GM19239 (cell line): Measurements from ENCODE around the gene MAP7.

Experiments used
- DNase-seq: peaks from one replicate; pipeline ENCODE4 v3.0.0; 2011; ENCODE audit warnings: low spot score; ENCODE audit not compliant: insufficient read length
- FAIRE-seq: peaks from 2 replicates; lab custom pipeline; 2011; peaks lifted over from hg19 to GRCh38; lab: Jason Lieb, UNC

MAP7 gene

DNA sequence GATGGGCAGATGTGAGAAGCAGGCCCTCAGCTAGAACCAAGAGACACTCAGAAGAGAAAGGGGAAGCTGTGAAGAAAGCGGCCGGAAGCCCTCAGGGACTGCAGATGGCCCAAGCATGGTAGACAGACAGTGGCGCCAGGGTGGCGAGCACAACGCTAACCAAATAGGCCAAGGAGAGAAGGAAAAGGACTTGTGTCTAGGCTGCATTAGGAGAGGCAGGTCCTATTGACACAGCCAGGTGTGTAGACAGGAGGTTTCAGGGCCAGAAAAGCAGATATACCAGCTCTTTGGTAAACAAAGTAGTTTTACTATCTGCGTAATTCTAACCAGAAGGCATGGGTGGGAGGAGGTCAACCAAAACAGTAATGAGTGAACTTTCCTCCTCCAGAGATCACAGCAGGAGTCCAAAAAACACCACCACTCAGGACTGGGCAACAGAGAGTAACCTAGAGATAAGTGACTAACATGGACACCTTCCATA, 15.8 kb upstream of the MAP7 start:
- DNase-seq = no peak
- FAIRE-seq = no peak

- no peak for DNase-seq
- FAIRE-seq = no peak
These were observed 14.0 kb upstream of the MAP7 start for GRCh38 chr6:136564180-136564579.

GRCh38 chr6:136563386-136564152, 13.3 kb upstream of the MAP7 start:
- DNase-seq (no peak), FAIRE-seq (no peak)

DNA sequence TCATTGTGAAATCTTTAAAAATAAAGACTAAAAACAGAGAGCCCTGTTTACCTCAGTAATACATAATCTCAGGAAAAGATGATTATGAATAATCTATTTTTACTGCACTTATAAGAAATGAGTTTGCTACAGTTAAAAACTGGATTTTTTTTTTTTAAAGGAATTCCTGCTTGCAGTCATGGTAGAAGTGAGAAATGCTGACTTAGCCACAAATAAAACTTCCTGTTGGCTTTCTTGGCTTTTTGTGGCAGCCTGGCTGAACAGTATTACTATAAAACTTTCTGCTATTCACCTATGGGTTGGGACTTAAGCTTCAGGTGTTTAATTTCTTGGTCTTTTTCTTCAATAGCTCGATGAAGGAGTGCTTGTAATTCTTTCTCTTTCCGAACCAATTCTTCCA, 12.0 kb upstream of the MAP7 start:
- no peak for FAIRE-seq
- no peak for DNase-seq

DNA sequence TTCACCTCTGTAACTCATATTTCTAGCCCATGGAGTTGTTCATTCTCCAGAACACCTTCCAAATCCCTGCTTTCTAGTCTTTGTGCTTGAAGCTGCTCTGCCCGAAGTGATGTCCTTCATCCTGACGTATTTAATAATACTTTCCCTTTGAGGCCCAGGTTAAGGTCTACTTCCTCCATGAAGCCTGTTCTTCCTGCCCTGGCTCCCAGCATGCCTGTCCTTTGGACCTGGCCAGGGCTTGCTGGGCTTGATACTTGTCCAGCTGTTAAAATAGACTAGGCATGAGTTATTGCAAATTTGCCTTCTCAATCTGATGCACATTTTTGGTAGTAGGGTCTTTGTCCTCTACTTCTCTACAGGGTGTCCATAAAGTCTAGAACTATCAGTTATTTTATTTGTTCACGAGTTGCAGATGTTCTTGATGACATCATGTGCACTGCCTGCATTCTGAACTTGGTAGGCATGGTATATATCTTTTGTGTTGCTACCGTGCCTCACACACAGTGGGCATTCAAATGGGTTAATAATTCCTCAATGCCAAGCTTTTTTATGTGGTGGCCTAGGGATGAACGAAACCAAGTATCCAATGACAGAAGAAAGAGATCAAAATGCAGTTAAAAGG, 3.1 kb upstream of the MAP7 start:
- FAIRE-seq (no peak), DNase-seq (no peak)

- DNase-seq (no peak), FAIRE-seq (no peak)
These were observed 1.8 kb upstream of the MAP7 start for GRCh38 chr6:136552054-136552453.

DNA sequence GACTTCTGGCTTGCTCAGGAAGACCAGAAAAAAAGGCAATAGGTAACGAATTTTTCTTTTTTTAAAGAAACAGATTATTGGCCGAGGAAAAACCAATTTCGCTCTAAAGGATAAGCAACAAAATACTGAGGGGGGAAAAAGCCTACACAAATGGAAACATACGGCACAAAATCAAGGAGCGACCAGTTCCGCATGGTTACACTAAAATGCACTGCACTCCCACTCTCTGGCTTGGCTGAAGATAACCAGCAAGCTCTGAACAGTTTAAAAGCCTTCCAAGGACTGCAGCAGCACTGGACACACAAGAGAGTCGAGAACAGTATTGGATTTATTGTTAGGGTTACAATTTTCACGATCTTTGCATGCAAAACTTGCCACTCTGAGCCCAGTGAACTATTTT, 881 bp upstream of the MAP7 start:
- FAIRE-seq (no peak), DNase-seq (no peak)

GRCh38 chr6:136550045-136550329, 235 bp downstream of the MAP7 start:
- FAIRE-seq (no peak), DNase-seq (no peak)

- FAIRE-seq (no peak), DNase-seq (no peak)
These were observed 750 bp downstream of the MAP7 start for GRCh38 chr6:136549300-136550044.

DNA sequence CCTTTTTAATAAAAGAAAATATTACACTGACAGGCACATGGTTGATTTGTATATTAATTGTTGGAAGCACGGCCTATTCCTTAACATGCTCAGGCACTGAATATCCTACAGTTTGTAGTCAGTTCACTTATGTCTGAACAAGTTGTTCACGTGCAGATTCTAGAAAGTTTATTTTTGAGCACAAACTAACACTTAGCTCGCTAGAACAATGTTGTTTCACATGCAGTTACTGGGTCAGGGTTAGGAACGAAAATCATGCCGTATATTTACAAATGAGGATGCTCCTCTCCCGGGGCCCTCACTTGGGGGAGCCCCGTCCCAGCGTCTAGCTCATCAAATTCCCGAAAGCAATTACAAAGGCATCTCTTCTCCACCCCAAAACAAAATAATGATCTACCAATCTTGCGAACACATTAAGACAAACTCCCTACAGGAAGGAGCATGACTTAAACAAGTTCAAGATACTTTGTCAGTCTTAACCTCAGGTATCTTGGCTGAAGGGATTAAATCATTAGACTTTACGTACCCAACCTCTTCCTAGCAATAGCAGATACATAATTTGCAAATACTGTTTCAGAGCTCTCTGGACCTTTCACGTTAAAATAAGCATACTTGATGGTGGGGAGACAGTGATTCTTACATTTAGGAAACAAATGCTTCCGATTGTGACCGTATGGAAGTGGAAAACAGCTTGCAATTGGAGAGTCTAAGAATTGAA, 1.5 kb downstream of the MAP7 start:
- no peak for DNase-seq
- no peak for FAIRE-seq

- DNase-seq (no peak), FAIRE-seq (no peak)
These were observed 2.4 kb downstream of the MAP7 start for GRCh38 chr6:136547871-136548270.

GRCh38 chr6:136547336-136547735, 2.9 kb downstream of the MAP7 start:
- no peak for FAIRE-seq

GRCh38 chr6:136546331-136546730, 3.9 kb downstream of the MAP7 start:
- DNase-seq = no peak

More at GRCh38 chr6:136547336-136547735, 2.9 kb downstream of the MAP7 start:
- DNase-seq = no peak

DNA sequence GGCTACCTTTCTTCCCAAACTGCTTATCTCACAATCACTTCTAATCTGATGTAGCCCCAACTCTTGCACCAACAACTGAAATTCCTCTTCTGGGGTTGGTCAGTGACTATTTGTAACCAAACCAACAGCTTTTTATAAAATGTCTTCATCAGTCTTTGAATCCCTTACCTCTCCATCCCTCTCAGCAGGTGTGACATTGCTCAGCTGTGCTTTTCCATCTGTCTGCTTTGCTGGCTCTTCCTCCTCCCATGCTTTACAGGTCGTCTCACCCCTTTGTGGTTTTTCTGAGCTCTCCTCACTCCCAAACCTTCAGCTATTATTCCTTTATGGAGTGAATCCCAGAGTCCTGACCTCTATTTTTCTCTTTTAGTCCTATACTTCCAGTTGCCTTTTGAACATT, 5.9 kb downstream of the MAP7 start:
- no peak for FAIRE-seq
- no peak for DNase-seq

More at GRCh38 chr6:136546331-136546730, 3.9 kb downstream of the MAP7 start:
- FAIRE-seq = no peak

- DNase-seq (no peak), FAIRE-seq (no peak)
These were observed 8.8 kb downstream of the MAP7 start for GRCh38 chr6:136541395-136541794.

DNA sequence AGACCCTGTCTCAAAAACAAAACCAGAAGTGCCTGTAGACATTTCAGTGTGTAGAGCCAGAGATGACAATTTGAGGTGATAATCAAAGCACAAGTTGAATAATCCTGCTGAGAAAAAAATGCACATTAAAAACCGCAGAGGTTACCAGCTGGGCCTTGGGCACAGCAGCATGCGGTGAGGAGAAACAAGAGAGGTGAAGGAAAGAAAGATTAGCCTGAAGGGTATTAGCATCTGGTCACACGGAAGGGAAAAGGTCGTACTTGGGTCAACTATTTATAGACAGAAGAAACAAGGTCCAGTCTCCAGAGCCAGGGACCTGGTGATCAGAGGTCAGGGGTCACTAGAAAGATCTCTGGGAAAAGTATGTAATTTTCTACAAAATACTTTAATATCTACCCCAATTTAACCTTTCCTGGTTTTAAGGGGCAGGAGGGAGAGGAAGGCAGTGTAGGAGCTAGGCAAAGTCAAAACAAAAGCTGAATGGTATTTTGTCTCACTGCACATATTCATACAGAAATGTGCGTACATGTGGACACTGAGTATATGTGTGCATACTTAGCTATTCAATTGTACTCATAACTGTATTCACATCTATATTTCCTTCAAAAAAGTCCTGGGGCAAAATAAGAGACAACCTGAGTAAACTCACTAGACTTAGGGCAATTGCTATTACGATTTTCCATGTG, 10.1 kb downstream of the MAP7 start:
- DNase-seq (no peak), FAIRE-seq (no peak)

DNA sequence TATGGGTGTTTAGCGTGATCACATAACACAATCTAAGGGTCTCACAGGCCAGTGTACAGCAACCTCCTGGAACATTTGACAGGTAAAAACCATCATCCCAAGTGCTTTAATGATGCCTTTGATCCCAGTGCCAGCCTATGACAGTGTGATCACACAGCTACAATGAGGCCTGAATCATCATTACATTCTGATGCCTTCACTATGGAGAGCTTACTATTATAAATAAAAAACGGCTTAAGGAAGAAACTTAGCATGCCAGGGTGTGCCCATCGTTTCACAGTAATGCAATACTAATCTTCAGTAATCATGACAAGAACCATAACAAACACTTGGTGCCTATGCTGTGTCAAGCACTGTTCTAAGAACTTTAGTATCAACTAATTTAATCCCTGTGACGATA, 11.4 kb downstream of the MAP7 start:
- FAIRE-seq = no peak
- no peak for DNase-seq

GRCh38 chr6:136535880-136536650, 14.2 kb downstream of the MAP7 start:
- FAIRE-seq = no peak

DNA sequence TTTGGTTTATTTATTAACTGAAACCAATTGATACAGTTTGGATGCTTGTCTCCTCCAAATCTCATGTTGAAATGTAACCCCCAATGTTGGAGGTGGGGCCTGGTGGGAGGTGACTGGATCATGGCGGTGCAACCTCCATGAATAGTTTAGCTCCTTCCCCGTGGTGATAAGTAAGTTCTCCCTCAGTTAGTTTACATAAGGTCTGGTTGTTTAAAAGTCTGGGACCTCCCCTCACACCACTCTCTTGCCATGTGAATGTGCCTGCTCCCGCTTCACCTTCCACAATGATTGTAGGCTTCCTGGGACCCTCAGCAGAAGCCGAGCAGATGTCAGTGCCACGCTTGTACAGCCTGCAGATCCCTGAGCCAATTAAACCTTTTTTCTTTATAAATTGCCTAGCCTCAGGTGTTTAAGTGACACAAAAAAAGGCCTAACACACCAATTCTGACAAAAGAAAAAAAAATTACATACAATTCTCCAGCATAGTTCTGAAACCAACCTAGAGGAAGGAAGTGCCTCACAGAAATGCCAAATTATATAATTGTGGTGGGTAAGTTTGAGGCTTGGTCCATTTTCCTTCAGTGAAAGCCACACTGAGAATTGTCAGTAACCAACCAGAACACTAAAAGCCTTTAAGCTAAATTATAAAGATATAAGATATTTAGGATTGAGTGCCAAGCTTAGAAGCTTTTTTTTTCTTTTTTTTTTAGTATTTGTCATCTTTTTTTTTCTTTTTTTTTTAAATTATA, 15.0 kb downstream of the MAP7 start:
- no peak for DNase-seq
- FAIRE-seq = no peak

More at GRCh38 chr6:136535880-136536650, 14.2 kb downstream of the MAP7 start:
- no peak for DNase-seq
